CD8-positive, alpha-beta memory T cell (primary cell): ENCODE results near the gene LPP. TPM values are rescaled to one million over a fixed set of nuclear protein-coding genes. Genes with fewer than 3 reads are reported as not detected.

Source experiments
- CTCF ChIA-PET: fragments of 350-600 bp; sonication (Branson Sonifier 250); formaldehyde crosslinking; loops from one replicate; lab custom pipeline; 2021; ENCODE audit warnings: antibody characterized with exemption; lab: Charles Lee
- POLR2A ChIA-PET: fragments of 350-600 bp; sonication (Branson Sonifier 250); formaldehyde crosslinking; loops from one replicate; lab custom pipeline; 2021; ENCODE audit warnings: antibody characterized with exemption; lab: Charles Lee
- DNase-seq, 5 donors: peaks; one replicate each; pipeline versions ENCODE4 v3.0.0 to v3.0.0-alpha.2; 2020 to 2022; ENCODE audit warnings: mixed read lengths in 1 of 5
- H3K27ac ChIP-seq: one replicate; pipeline ENCODE4 v1.7.0; 2013; ENCODE audit warnings: low read depth, mild to moderate bottlenecking, low read length, moderate library complexity
- H3K27me3 ChIP-seq: 2 replicates; pipeline ENCODE4 v1.7.0; 2013; ENCODE audit warnings: low read length, mild to moderate bottlenecking; ENCODE audit not compliant: insufficient read depth, poor library complexity, severe bottlenecking
- H3K36me3 ChIP-seq: 2 replicates; pipeline ENCODE4 v1.7.0; 2013; ENCODE audit warnings: mild to moderate bottlenecking, low read length, moderate library complexity; ENCODE audit not compliant: insufficient read depth
- H3K4me1 ChIP-seq: 2 replicates; pipeline ENCODE4 v1.7.0; 2013; ENCODE audit warnings: mild to moderate bottlenecking, low read length, moderate library complexity; ENCODE audit not compliant: insufficient read depth
- H3K4me3 ChIP-seq: 2 replicates; pipeline ENCODE4 v1.7.0; 2013; ENCODE audit warnings: mild to moderate bottlenecking, low read length
- H3K9me3 ChIP-seq: 2 replicates; pipeline ENCODE4 v1.7.0; 2013; ENCODE audit warnings: mild to moderate bottlenecking, low read length
- H3K27ac Mint-ChIP-seq, 8 donors: one replicate each; pipeline ENCODE4 v1.8.0; 2020 to 2021; ENCODE audit warnings: mixed read lengths in 8 of 8, mild to moderate bottlenecking in 6 of 8, inconsistent platforms in 3 of 8, moderate library complexity in 3 of 8
- H3K27me3 Mint-ChIP-seq, 2 donors: one replicate each; pipeline ENCODE4 v1.8.0; 2020 to 2021; ENCODE audit warnings: mixed read lengths in 2 of 2, mild to moderate bottlenecking in 1 of 2, moderate library complexity in 1 of 2
- H3K36me3 Mint-ChIP-seq, 3 donors: one replicate each; pipeline ENCODE4 v1.8.0; 2020 to 2021; ENCODE audit warnings: mixed read lengths in 3 of 3, inconsistent platforms in 1 of 3, mild to moderate bottlenecking in 1 of 3
- H3K4me1 Mint-ChIP-seq, 3 donors: one replicate each; pipeline ENCODE4 v1.8.0; 2020 to 2021; ENCODE audit warnings: mixed read lengths in 3 of 3, inconsistent platforms in 1 of 3, mild to moderate bottlenecking in 1 of 3
- H3K4me3 Mint-ChIP-seq, 7 donors: one replicate each; pipeline ENCODE4 v1.8.0; 2020 to 2021; ENCODE audit warnings: mixed read lengths in 7 of 7, mild to moderate bottlenecking in 6 of 7, moderate library complexity in 4 of 7, inconsistent platforms in 2 of 7
- H3K9me3 Mint-ChIP-seq, 5 donors: one replicate each; pipeline ENCODE4 v1.8.0; 2020 to 2022; ENCODE audit warnings: mixed read lengths in 5 of 5, mild to moderate bottlenecking in 3 of 5, moderate library complexity in 2 of 5, inconsistent platforms in 1 of 5
- polyA plus RNA-seq: library from polyadenylated mRNA; unstranded; fragments of 300-500 nt; fragmentation: Illumina TruSeq; gene quantifications from one replicate; pipeline ENCODE4 v1.2.3, GENCODE V29; 2021
- total RNA-seq, 2 experiments: library from RNA; stranded (reverse); gene quantifications; one replicate each; pipeline ENCODE4 v1.2.3, GENCODE V29; 2021

The LPP gene
- total and polyA plus RNA-seq, 3 experiments from 2014 or later = 13.4 to 23.5 (median 18.0) TPM

DNA sequence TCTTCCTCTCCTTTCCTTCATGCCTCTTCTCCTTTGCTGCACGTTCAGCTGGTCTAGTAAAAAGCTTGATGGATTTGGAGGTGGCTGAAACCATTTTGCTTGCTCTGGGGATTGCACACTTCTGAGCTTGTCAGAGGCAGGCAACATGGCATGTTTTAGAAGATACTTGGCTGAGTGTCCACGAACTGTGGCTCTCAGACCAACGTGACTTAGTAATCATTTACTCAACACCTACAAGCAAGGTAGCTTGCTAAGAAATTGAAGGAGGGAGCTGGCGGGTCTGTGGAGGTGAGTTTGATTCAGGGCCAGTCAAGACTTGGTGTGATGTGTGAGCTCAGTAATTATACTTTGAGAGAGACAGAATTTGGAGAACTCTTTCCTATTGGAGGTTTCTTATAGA lies 196.0 kb downstream of the LPP start:
- peaks cover 7 to 13% (median 12%) of the 10 kb centered on the region in 3 donors for H3K4me1 Mint-ChIP-seq

DNA sequence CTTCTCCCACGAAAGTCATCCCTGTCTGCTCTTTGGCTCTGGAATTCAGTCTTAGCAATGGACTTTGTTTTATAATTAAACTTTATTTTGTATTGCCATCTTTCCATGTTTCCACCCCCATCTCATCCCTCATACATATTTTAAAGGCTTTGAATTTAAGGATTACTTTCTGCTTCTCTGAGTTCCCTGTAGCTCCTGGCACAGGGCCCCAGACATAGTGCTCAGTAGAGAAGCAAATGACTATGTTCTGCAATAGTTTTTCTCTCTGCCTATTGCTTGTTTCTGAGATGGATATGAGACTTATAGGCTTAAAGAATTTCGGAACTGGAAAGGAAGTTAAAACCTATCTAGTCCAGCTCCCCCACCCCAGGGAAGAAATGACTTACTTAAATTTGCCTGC lies 197.0 kb downstream of the LPP start:
- Mint-ChIP-seq H3K36me3 (peaks cover 2 to 8% (median 4%) of the 10 kb centered on the region in 3 donors), H3K4me3 (no peak overlapping the region), H3K27me3 (no peaks in the 10 kb centered on the region), H3K4me1 (peaks cover 7 to 13% (median 12%) of the 10 kb centered on the region in 3 donors), H3K9me3 (no peaks in the 10 kb centered on the region), H3K27ac (peak overlapping the region in 1 of 8 donors; percentile 38)
- Histone ChIP-seq H3K27me3 (no peaks in the 10 kb centered on the region), H3K27ac (no peak overlapping the region), H3K36me3 (no peaks in the 10 kb centered on the region), H3K4me3 (no peak overlapping the region), H3K9me3 (no peaks in the 10 kb centered on the region), H3K4me1 (no peaks in the 10 kb centered on the region)
- ChIA-PET POLR2A (no interaction called here), CTCF (interaction anchor here (1.1 to 3.0 kb wide), 4 partner anchors 8 to 610 kb away, joined by 3 to 9 read pairs (median 5); no protein-coding TSS in a partner anchor)
- DNase-seq = no peak

More for the DNA sequence above, 196.0 kb downstream of the LPP start:
- Histone ChIP-seq H3K4me3 (no peak overlapping the region), H3K4me1 (no peaks in the 10 kb centered on the region), H3K27me3 (no peaks in the 10 kb centered on the region), H3K36me3 (no peaks in the 10 kb centered on the region), H3K9me3 (no peaks in the 10 kb centered on the region), H3K27ac (no peak overlapping the region)
- POLR2A ChIA-PET = no interaction called here
- H3K36me3 Mint-ChIP-seq = peaks cover 3 to 5% (median 4%) of the 10 kb centered on the region in 3 donors
- peaks cover 0 to 2% of the 10 kb centered on the region in 2 donors for H3K27me3 Mint-ChIP-seq
- no peak for DNase-seq
- H3K27ac Mint-ChIP-seq = peak overlapping the region in 1 of 8 donors; percentile 55
- H3K9me3 Mint-ChIP-seq = no peaks in the 10 kb centered on the region
- H3K4me3 Mint-ChIP-seq = no peak overlapping the region
- CTCF ChIA-PET = interaction anchor here (1.4 to 3.0 kb wide), 2 partner anchors 9 to 609 kb away, joined by 6 to 9 read pairs; no protein-coding TSS in a partner anchor

DNA sequence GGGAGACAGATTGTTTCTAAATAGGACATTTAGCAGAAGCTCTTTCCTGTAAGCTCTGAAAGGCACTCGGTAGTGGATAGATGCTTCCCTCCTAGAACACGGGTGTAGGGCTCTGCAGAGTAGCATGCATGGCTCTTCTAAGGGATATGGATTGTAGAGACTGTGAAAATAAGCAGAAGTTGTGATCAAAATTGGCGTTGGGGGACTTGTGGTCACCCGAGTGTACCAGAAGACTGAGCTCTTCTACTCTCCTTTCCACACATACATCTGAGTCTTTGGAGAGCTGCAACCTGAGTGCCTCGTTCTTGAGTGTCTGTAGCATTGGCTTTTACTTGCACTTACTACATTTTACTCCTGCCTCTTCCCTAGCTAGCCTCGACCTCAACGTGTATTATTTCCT lies 197.7 kb downstream of the LPP start:
- CTCF ChIA-PET = interaction anchor here (1.1 to 3.0 kb wide), 3 partner anchors 12 to 611 kb away, joined by 3 to 9 read pairs (median 4); no protein-coding TSS in a partner anchor
- Histone ChIP-seq H3K27me3 (no peaks in the 10 kb centered on the region), H3K4me3 (no peak overlapping the region), H3K4me1 (no peaks in the 10 kb centered on the region), H3K27ac (no peak overlapping the region), H3K9me3 (no peaks in the 10 kb centered on the region), H3K36me3 (no peaks in the 10 kb centered on the region)
- POLR2A ChIA-PET = no interaction called here
- no peak for DNase-seq
- Mint-ChIP-seq H3K9me3 (no peaks in the 10 kb centered on the region), H3K27me3 (no peaks in the 10 kb centered on the region), H3K36me3 (peaks cover 2 to 9% (median 4%) of the 10 kb centered on the region in 3 donors), H3K4me1 (peaks cover 7 to 13% (median 12%) of the 10 kb centered on the region in 3 donors), H3K27ac (peak overlapping the region in 3 of 8 donors; percentile 34 to 90 (median 51)), H3K4me3 (no peak overlapping the region)

DNA sequence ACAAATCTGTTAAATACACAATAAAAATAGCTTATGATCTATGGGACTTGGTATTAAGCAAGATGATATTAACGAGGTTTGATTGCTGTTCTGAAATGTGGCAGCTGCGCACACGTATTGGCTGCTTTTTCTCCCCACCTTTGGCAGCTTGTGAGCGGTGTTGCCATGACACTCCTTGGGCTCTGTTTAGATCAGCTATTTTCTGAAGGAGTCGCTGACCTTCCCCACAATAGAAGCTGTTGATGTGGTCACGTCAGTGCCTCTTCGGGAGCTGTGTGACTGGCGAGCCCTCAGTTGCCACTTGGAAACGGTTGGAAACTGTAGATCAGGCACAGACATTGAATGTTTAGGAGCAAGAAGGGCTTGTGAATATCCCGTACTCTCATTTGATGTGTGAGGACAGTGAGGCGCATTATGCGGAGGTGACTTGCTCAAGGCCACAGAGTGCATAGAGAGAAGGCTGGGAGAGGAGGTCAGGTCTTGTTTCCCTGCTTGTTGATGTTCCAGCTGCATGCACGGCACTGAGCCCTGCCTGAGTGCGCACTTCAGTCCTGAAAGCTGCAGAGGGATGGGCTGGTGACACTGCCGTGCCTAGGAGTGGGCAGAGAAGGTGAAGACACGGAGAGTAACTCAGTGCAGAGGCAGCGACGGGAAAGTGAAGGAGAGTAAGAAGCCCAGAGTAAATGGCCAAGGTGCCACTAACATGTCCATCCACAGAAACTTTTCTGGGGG lies 198.4 kb downstream of the LPP start:
- Mint-ChIP-seq H3K27ac (peak overlapping the region in 4 of 8 donors; percentile 45 to 90 (median 60)), H3K4me1 (peaks cover 12 to 13% (median 13%) of the 10 kb centered on the region in 3 donors), H3K4me3 (no peak overlapping the region), H3K27me3 (no peaks in the 10 kb centered on the region), H3K36me3 (peaks cover 2 to 7% (median 4%) of the 10 kb centered on the region in 3 donors), H3K9me3 (no peaks in the 10 kb centered on the region)
- Histone ChIP-seq H3K27me3 (no peaks in the 10 kb centered on the region), H3K4me1 (no peaks in the 10 kb centered on the region), H3K36me3 (no peaks in the 10 kb centered on the region), H3K4me3 (no peak overlapping the region), H3K27ac (no peak overlapping the region), H3K9me3 (no peaks in the 10 kb centered on the region)
- CTCF ChIA-PET = interaction anchor here (1.1 to 3.0 kb wide), 2 partner anchors 55 to 612 kb away, joined by 4 to 9 read pairs; no protein-coding TSS in a partner anchor
- no peak for DNase-seq
- POLR2A ChIA-PET = no interaction called here

DNA sequence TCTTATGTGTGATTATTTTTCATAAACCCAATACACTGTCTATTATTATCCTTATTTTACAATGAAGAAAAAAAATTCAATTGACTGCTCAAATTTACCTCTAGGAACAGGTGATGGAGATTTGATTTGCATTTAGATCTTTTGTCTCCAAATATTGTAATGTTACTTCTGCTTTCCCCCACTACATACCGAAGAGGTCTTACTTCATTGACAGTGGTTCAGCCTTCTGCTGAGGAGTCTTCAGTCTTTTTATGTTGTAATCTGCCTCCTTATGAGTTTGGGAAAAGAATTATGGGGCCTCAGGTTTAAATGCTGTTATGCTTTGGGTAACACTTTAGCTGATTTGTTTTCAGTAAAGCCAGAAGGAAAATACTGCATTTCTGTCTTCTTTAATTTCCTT lies 199.5 kb downstream of the LPP start:
- Mint-ChIP-seq H3K27me3 (no peaks in the 10 kb centered on the region), H3K4me1 (peaks cover 19 to 23% (median 21%) of the 10 kb centered on the region in 3 donors), H3K36me3 (peaks cover 2 to 4% (median 2%) of the 10 kb centered on the region in 3 donors), H3K4me3 (no peak overlapping the region), H3K9me3 (no peaks in the 10 kb centered on the region), H3K27ac (peak overlapping the region in 1 of 8 donors; percentile 3)
- Histone ChIP-seq H3K27ac (no peak overlapping the region), H3K4me3 (no peak overlapping the region), H3K4me1 (peaks cover 5% of the 10 kb centered on the region), H3K27me3 (no peaks in the 10 kb centered on the region), H3K36me3 (no peaks in the 10 kb centered on the region), H3K9me3 (no peaks in the 10 kb centered on the region)
- no peak for DNase-seq
- POLR2A ChIA-PET = no interaction called here
- CTCF ChIA-PET = no interaction called here

DNA sequence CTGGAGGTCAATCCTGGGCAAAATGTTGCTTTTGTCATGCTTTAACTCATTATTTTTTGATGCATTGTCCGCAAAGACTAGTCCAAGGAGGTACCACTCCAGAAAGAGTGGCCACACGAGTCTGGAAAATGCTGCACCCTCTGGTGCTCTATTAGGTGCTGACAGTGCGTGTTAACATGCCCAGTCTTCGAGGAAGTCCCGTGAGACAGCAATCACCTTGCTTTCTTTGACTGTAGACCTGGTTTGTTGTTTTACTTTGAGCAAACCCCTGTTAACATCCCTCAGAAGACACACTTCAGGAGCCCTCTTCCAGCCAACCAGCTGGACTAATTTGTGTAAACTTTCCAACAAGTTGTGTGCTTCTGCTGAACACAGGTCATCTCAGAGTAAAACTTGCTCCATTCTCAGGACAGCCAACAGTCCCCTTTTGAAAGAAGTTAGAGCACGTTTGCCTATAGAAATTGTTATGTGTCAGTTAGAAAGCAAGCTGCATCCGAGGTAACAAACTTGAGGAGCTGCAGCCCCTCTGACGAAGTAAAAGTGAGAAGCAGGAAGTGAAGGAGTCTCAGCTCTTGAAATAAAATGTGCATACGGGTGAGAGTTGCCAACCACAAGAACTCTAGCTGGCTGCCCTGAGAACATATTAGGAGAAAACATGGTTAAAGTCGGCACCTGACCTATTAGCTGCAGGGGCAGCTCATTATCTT lies 205.0 kb downstream of the LPP start:
- Mint-ChIP-seq H3K4me1 (peaks cover 50 to 57% (median 54%) of the 10 kb centered on the region in 3 donors), H3K36me3 (peaks cover 0 to 4% (median 0%) of the 10 kb centered on the region in 3 donors), H3K27me3 (no peaks in the 10 kb centered on the region), H3K4me3 (peak overlapping the region; percentile 48 to 89 (median 73)), H3K9me3 (no peaks in the 10 kb centered on the region), H3K27ac (peak overlapping the region; percentile 69 to 98 (median 84))
- Histone ChIP-seq H3K4me1 (peaks cover 40% of the 10 kb centered on the region), H3K9me3 (no peaks in the 10 kb centered on the region), H3K27ac (no peak overlapping the region), H3K36me3 (no peaks in the 10 kb centered on the region), H3K4me3 (peak overlapping the region; percentile 52), H3K27me3 (no peaks in the 10 kb centered on the region)
- ChIA-PET CTCF (interaction anchor here (1.1 to 6.0 kb wide), 5 partner anchors 9 to 619 kb away, joined by 3 to 28 read pairs (median 5); partner anchors contain the start of gene BCL6), POLR2A (no interaction called here)
- peak in 4 of 5 donors; percentile 4 to 59 (median 45) for DNase-seq

DNA sequence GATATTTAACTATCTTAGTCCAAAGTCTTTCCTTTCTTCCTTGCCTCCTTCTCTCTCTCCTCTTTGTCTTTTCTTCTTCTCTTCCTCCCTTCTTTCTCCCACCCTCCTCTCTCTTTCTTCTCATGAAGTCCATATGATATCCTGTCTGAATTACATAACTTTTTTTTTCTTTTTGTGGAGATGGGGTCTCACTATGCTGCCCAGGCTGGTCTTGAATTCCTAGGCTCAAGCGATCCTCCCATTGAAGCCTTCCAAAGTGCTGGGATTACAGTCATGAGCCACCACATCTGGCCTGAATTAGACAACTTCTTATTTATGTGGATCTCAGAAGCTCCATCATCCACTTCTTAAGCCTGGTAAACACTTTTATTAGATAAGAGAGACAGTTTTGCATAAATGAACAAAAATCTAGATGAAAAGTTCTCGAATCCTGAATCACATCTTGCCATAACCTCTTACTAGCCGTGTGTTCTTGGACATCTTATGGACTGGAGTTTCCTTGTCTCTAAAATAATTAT lies 206.5 kb downstream of the LPP start:
- H3K9me3 Mint-ChIP-seq = no peaks in the 10 kb centered on the region
- Histone ChIP-seq H3K4me1 (peaks cover 40% of the 10 kb centered on the region), H3K36me3 (no peaks in the 10 kb centered on the region), H3K27ac (no peak overlapping the region), H3K4me3 (no peak overlapping the region), H3K27me3 (no peaks in the 10 kb centered on the region), H3K9me3 (no peaks in the 10 kb centered on the region)
- no peaks in the 10 kb centered on the region for H3K27me3 Mint-ChIP-seq
- ChIA-PET POLR2A (no interaction called here), CTCF (interaction anchor here (1.3 to 6.0 kb wide), 2 partner anchors 10 to 620 kb away, joined by 4 to 28 read pairs; no protein-coding TSS in a partner anchor)
- H3K4me3 Mint-ChIP-seq = peak overlapping the region in 5 of 7 donors; percentile 16 to 83 (median 64)
- DNase-seq = no peak
- H3K4me1 Mint-ChIP-seq = peaks cover 57% of the 10 kb centered on the region in 3 donors
- H3K27ac Mint-ChIP-seq = peak overlapping the region; percentile 54 to 98 (median 84)
- peaks cover 0 to 7% (median 0%) of the 10 kb centered on the region in 3 donors for H3K36me3 Mint-ChIP-seq
